ENCODE results near the gene TEX22. TPM values are rescaled to one million over a fixed set of nuclear protein-coding genes. Genes with fewer than 3 reads are reported as not detected.

The TEX22 gene
- polyA plus RNA-seq, 1 experiment, result 0.17 TPM

GRCh38 chr14:105447651-105448640, 49.6 kb downstream of the TEX22 start:
- Histone ChIP-seq H3K27me3 (ENCODE audit: control insufficient read depth, insufficient read depth, low read length) (no peaks in the 10 kb centered on the region), H3K36me3 (ENCODE audit: control insufficient read depth, insufficient read depth, low read length) (peaks cover 20% of the 10 kb centered on the region), H3K4me3 (ENCODE audit: low read depth, low read length) (no peak overlapping the region)
- POLR2A ChIA-PET, result no interaction called here
- CTCF ChIA-PET, result interaction anchor here (0.6 to 2.0 kb wide), 15 partner anchors 9 to 80 kb away, joined by 3 to 9 read pairs (median 3); no protein-coding TSS in a partner anchor
- TF ChIP-seq CTCF (IDR thresholded peaks at IDR 0.05; ENCODE audit: insufficient read depth, low read depth, low read length), result no peak
- no peak for DNase-seq (ENCODE audit: low read depth)

GRCh38 chr14:105448706-105449111, 50.4 kb downstream of the TEX22 start:
- Histone ChIP-seq H3K27me3 (ENCODE audit: control insufficient read depth, insufficient read depth, low read length) (no peaks in the 10 kb centered on the region), H3K4me3 (ENCODE audit: low read depth, low read length) (no peak overlapping the region), H3K36me3 (ENCODE audit: control insufficient read depth, insufficient read depth, low read length) (peaks cover 20% of the 10 kb centered on the region)
- DNase-seq (ENCODE audit: low read depth), result no peak
- peak; percentile 85 for TF ChIP-seq CTCF (IDR thresholded peaks at IDR 0.05; ENCODE audit: insufficient read depth, low read depth, low read length)
- ChIA-PET CTCF (interaction anchor here (0.6 to 2.0 kb wide), 13 partner anchors 9 to 80 kb away, joined by 3 to 9 read pairs (median 4); no protein-coding TSS in a partner anchor), POLR2A (no interaction called here)

- ChIA-PET CTCF (interaction anchor here (1.0 kb wide), 1 partner anchor 35 kb away, joined by 3 read pairs; no protein-coding TSS in a partner anchor), POLR2A (no interaction called here)
- H3K36me3 ChIP-seq (ENCODE audit: control insufficient read depth, insufficient read depth, low read length), result peaks cover 24% of the 10 kb centered on the region
- no peaks in the 10 kb centered on the region for H3K27me3 ChIP-seq (ENCODE audit: control insufficient read depth, insufficient read depth, low read length)
- H3K4me3 ChIP-seq (ENCODE audit: low read depth, low read length), result no peak overlapping the region
- TF ChIP-seq CTCF (IDR thresholded peaks at IDR 0.05; ENCODE audit: insufficient read depth, low read depth, low read length), result no peak
- no peak for DNase-seq (ENCODE audit: low read depth)
Observed at GRCh38 chr14:105449276-105450122, 51.2 kb downstream of the TEX22 start.

- POLR2A ChIA-PET, result no interaction called here
- Histone ChIP-seq H3K36me3 (ENCODE audit: control insufficient read depth, insufficient read depth, low read length) (peaks cover 24% of the 10 kb centered on the region), H3K4me3 (ENCODE audit: low read depth, low read length) (no peak overlapping the region), H3K27me3 (ENCODE audit: control insufficient read depth, insufficient read depth, low read length) (no peaks in the 10 kb centered on the region)
- CTCF ChIA-PET, result interaction anchor here (1.0 kb wide), 1 partner anchor 34 kb away, joined by 3 read pairs; no protein-coding TSS in a partner anchor
- TF ChIP-seq CTCF (IDR thresholded peaks at IDR 0.05; ENCODE audit: insufficient read depth, low read depth, low read length), result no peak
- DNase-seq (ENCODE audit: low read depth), result no peak
Observed at GRCh38 chr14:105450123-105450505, 51.8 kb downstream of the TEX22 start.
